H9 (cell line): Measurements from ENCODE around the gene RB1. TPM values are rescaled to one million over a fixed set of nuclear protein-coding genes. Genes with fewer than 3 reads are reported as not detected.

Experiments
- DNase-seq: peaks from one replicate; pipeline ENCODE4 v3.0.0-alpha.2; 2017
- H2AFZ ChIP-seq: one replicate; pipeline ENCODE4 v1.6.1; 2013; ENCODE audit warnings: mild to moderate bottlenecking, low read length, control low read depth, moderate library complexity
- H2AK5ac ChIP-seq: 2 replicates; pipeline ENCODE4 v1.6.1; 2013; ENCODE audit warnings: low read length, control low read depth, mixed read lengths; ENCODE audit not compliant: insufficient read length
- H2BK120ac ChIP-seq: one replicate; pipeline ENCODE4 v1.6.1; 2013; ENCODE audit warnings: low read depth, mild to moderate bottlenecking, low read length, control low read depth, inconsistent platforms; ENCODE audit not compliant: poor library complexity, severe bottlenecking
- H2BK12ac ChIP-seq: 2 replicates; pipeline ENCODE4 v1.6.1; 2013; ENCODE audit warnings: low read length, control low read depth, mixed read lengths, low read depth; ENCODE audit not compliant: insufficient read length
- H2BK15ac ChIP-seq: 2 replicates; pipeline ENCODE4 v1.6.1; 2013; ENCODE audit warnings: low read depth, low read length, control low read depth
- H2BK20ac ChIP-seq: one replicate; pipeline ENCODE4 v1.6.1; 2013; ENCODE audit warnings: low read depth, mild to moderate bottlenecking, low read length, control low read depth, inconsistent platforms; ENCODE audit not compliant: poor library complexity, severe bottlenecking
- H2BK5ac ChIP-seq: 2 replicates; pipeline ENCODE4 v1.6.1; 2013; ENCODE audit warnings: low read length, control low read depth, mixed read lengths; ENCODE audit not compliant: insufficient read length
- H3K14ac ChIP-seq: 2 replicates; pipeline ENCODE4 v1.6.1; 2013; ENCODE audit warnings: low read length, control low read depth; ENCODE audit not compliant: insufficient read depth
- H3K18ac ChIP-seq: 2 replicates; pipeline ENCODE4 v1.6.1; 2013; ENCODE audit warnings: low read depth, mild to moderate bottlenecking, mixed read lengths, low read length, control low read depth; ENCODE audit not compliant: insufficient read length
- H3K23ac ChIP-seq: 2 replicates; pipeline ENCODE4 v1.6.1; 2013; ENCODE audit warnings: low read length, control low read depth, mixed read lengths, low read depth; ENCODE audit not compliant: insufficient read length
- H3K23me2 ChIP-seq: 2 replicates; pipeline ENCODE4 v1.6.1; 2013; ENCODE audit warnings: low read depth, mild to moderate bottlenecking, mixed read lengths, low read length, control low read depth; ENCODE audit not compliant: insufficient read length, poor library complexity, severe bottlenecking
- H3K27ac ChIP-seq: 2 replicates; pipeline ENCODE4 v1.5.1; 2013; ENCODE audit warnings: low read length, control low read depth, mixed read lengths, low read depth; ENCODE audit not compliant: insufficient read length
- H3K27me3 ChIP-seq: 2 replicates; pipeline ENCODE4 v1.6.1; 2013; ENCODE audit warnings: low read length, control low read depth, inconsistent platforms; ENCODE audit not compliant: insufficient read depth
- H3K4ac ChIP-seq: 2 replicates; pipeline ENCODE4 v1.6.1; 2013; ENCODE audit warnings: low read depth, mild to moderate bottlenecking, control low read depth, inconsistent platforms, low read length, moderate library complexity
- H3K4me1 ChIP-seq: 2 replicates; pipeline ENCODE4 v1.6.1; 2013; ENCODE audit warnings: low read length, control low read depth, inconsistent platforms; ENCODE audit not compliant: insufficient read depth
- H3K4me2 ChIP-seq: 2 replicates; pipeline ENCODE4 v1.6.1; 2013; ENCODE audit warnings: low read length, control low read depth, mixed read lengths; ENCODE audit not compliant: insufficient read length, insufficient read depth
- H3K56ac ChIP-seq: 2 replicates; pipeline ENCODE4 v1.6.1; 2013; ENCODE audit warnings: low read depth, mild to moderate bottlenecking, mixed read lengths, low read length, control low read depth; ENCODE audit not compliant: insufficient read length
- H3K79me1 ChIP-seq: 2 replicates; pipeline ENCODE4 v1.6.1; 2013; ENCODE audit warnings: low read depth, mild to moderate bottlenecking, moderate library complexity, low read length, control low read depth, inconsistent platforms; ENCODE audit not compliant: insufficient read depth, poor library complexity, severe bottlenecking
- H3K79me2 ChIP-seq: 2 replicates; pipeline ENCODE4 v1.6.1; 2013; ENCODE audit warnings: low read length, control low read depth, inconsistent platforms; ENCODE audit not compliant: insufficient read depth
- H3K9ac ChIP-seq: 2 replicates; pipeline ENCODE4 v1.6.1; 2013; ENCODE audit warnings: low read length, control low read depth, mixed read lengths; ENCODE audit not compliant: insufficient read length; ENCODE audit errors: extremely low read depth
- H3K9me3 ChIP-seq: one replicate; pipeline ENCODE4 v1.6.1; 2013; ENCODE audit warnings: low read depth, low read length, inconsistent platforms; ENCODE audit not compliant: control insufficient read depth
- H3T11ph ChIP-seq: one replicate; pipeline ENCODE4 v1.6.1; 2013; ENCODE audit warnings: mild to moderate bottlenecking, low read length, control low read depth, inconsistent platforms
- H4K20me1 ChIP-seq: one replicate; pipeline ENCODE4 v1.6.1; 2013; ENCODE audit not compliant: control insufficient read depth, insufficient read length, insufficient read depth
- H4K5ac ChIP-seq: 2 replicates; pipeline ENCODE4 v1.6.1; 2013; ENCODE audit warnings: low read depth, mild to moderate bottlenecking, mixed read lengths, low read length, control low read depth; ENCODE audit not compliant: insufficient read length
- H4K8ac ChIP-seq: replicated peaks from 2 replicates; pipeline ENCODE4 v1.6.1; 2013; ENCODE audit warnings: low read length, control low read depth, mixed read lengths, low read depth; ENCODE audit not compliant: insufficient read length
- H4K91ac ChIP-seq: 2 replicates; pipeline ENCODE4 v1.6.1; 2013; ENCODE audit warnings: low read depth, mild to moderate bottlenecking, moderate library complexity, mixed read lengths, low read length, control low read depth; ENCODE audit not compliant: insufficient read length
- H3K27ac Mint-ChIP-seq, 3 experiments: 2 replicates in 2 of 3; 3 replicates in 1 of 3; pipeline ENCODE4 v1.8.0; 2020 to 2021; ENCODE audit warnings: mixed read lengths in 3 of 3, mild to moderate bottlenecking in 1 of 3, moderate library complexity in 1 of 3
- H3K27me3 Mint-ChIP-seq: 2 replicates; pipeline ENCODE4 v1.8.0; 2021; ENCODE audit warnings: low read depth, mild to moderate bottlenecking, moderate library complexity, mixed read lengths
- H3K36me3 Mint-ChIP-seq, 3 experiments: 2 replicates in 2 of 3; 3 replicates in 1 of 3; pipeline ENCODE4 v1.8.0; 2020 to 2021; ENCODE audit warnings: low read depth in 3 of 3, mixed read lengths in 3 of 3; ENCODE audit not compliant: insufficient read depth in 1 of 3
- H3K4me1 Mint-ChIP-seq, 2 experiments: 2 replicates each; pipeline ENCODE4 v1.8.0; 2020; ENCODE audit warnings: mixed read lengths in 2 of 2
- H3K4me3 Mint-ChIP-seq, 2 experiments: 2 replicates in 1 of 2; 3 replicates in 1 of 2; pipeline ENCODE4 v1.8.0; 2020 to 2021; ENCODE audit warnings: mild to moderate bottlenecking in 2 of 2, mixed read lengths in 2 of 2, moderate library complexity in 1 of 2
- H3K9me3 Mint-ChIP-seq, 2 experiments: 2 replicates in 1 of 2; 3 replicates in 1 of 2; pipeline ENCODE4 v1.8.0; 2020; ENCODE audit warnings: mild to moderate bottlenecking in 2 of 2, mixed read lengths in 2 of 2, moderate library complexity in 1 of 2
- WGBS: extraction: QIAGEN DNeasy Blood & Tissue Kit; methylation state at CpG from one replicate; pipeline ENCODE4 v1.1.7; 2013; ENCODE audit warnings: missing lambda C conversion rate, low lambda C conversion rate, mixed read lengths; ENCODE audit not compliant: insufficient read length; ENCODE audit errors: extremely low coverage; 5-methylcytosine and 5-hydroxymethylcytosine counted together
- total RNA-seq: library from RNA; stranded (reverse); gene quantifications from 2 replicates; pipeline ENCODE4 v1.2.1, GENCODE V29; 2021
- TF ChIP-seq, protein P1 (sequence below): fragments of 200-600 bp; sonication (generic); conservative IDR thresholded peaks from 3 replicates; pipeline ENCODE4 v1.8.0; 2021; ENCODE audit warnings: antibody characterized with exemption, mild to moderate bottlenecking

RB1 gene
- total RNA-seq, 1 experiment from 2014 or later, result 20.5 TPM

DNA sequence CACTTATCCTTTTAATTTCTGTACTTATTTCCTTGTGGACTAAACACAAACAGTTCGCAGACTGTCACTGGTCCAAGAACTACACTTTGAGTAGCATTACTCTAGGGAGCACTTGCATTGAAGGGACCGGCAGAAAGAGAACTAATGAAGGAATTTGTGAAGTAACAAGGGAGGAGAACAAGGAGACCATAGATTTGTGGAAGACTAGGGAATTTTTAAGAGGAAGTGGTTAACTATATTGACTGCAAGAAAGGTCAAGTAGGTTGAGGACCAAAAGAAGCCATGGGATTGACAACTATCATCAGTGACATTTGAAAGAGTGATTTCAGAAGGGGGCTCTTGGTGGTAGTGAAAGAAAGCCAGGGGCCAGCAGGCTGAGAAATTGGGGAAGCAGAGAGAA lies 4.0 kb upstream of the RB1 start:
- Histone ChIP-seq H2BK15ac (no peak overlapping the region), H2AFZ (no peak overlapping the region), H3K23ac (no peak overlapping the region), H3K27me3 (no peaks in the 10 kb centered on the region), H3K4ac (no peak overlapping the region), H3K27ac (no peak overlapping the region), H2AK5ac (no peak overlapping the region), H3K79me1 (no peaks in the 10 kb centered on the region), H3K18ac (no peak overlapping the region), H2BK120ac (no peak overlapping the region), H2BK20ac (no peak overlapping the region), H4K20me1 (no peaks in the 10 kb centered on the region), H4K91ac (no peak overlapping the region), H4K8ac (no peak overlapping the region), H3K4me2 (no peak overlapping the region), H4K5ac (no peak overlapping the region), H3K14ac (no peak overlapping the region), H3K4me1 (no peaks in the 10 kb centered on the region), H3K23me2 (peaks cover 4% of the 10 kb centered on the region), H2BK12ac (no peak overlapping the region), H3K56ac (no peak overlapping the region), H3T11ph (no peak overlapping the region), H3K9me3 (no peaks in the 10 kb centered on the region), H3K9ac (no peak overlapping the region), H2BK5ac (no peak overlapping the region), H3K79me2 (no peaks in the 10 kb centered on the region)
- peaks cover 7 to 10% of the 10 kb centered on the region in 2 experiments for H3K4me1 Mint-ChIP-seq
- H3K27ac Mint-ChIP-seq, result no peak overlapping the region
- WGBS, result no CpG with 5 or more reads among the region's 2 CpGs
- no peak for DNase-seq
- 0 out of 7 replicates have a peak, but pooled peaks cover 0 to 4% (median 0%) of the 10 kb centered on the region in 3 experiments for H3K36me3 Mint-ChIP-seq
- TF ChIP-seq, protein P1, sequence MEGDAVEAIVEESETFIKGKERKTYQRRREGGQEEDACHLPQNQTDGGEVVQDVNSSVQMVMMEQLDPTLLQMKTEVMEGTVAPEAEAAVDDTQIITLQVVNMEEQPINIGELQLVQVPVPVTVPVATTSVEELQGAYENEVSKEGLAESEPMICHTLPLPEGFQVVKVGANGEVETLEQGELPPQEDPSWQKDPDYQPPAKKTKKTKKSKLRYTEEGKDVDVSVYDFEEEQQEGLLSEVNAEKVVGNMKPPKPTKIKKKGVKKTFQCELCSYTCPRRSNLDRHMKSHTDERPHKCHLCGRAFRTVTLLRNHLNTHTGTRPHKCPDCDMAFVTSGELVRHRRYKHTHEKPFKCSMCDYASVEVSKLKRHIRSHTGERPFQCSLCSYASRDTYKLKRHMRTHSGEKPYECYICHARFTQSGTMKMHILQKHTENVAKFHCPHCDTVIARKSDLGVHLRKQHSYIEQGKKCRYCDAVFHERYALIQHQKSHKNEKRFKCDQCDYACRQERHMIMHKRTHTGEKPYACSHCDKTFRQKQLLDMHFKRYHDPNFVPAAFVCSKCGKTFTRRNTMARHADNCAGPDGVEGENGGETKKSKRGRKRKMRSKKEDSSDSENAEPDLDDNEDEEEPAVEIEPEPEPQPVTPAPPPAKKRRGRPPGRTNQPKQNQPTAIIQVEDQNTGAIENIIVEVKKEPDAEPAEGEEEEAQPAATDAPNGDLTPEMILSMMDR, result no peak
- no peaks in the 10 kb centered on the region; the same call in 1 of the 2 replicates for H3K27me3 Mint-ChIP-seq
- peaks cover 0 to 2% of the 10 kb centered on the region in 2 experiments; a peak in 1 of 5 replicates for H3K9me3 Mint-ChIP-seq
- H3K4me3 Mint-ChIP-seq, result no peak overlapping the region
